DMS79 (cell line): ENCODE data around the gene RCE1.
A peak's percentile ranks its signal among the peaks of the same experiment; 100 is the strongest.
"Not testable (repeated sequence)": the region's sequence is repeated elsewhere in the genome, so short reads cannot be mapped to it uniquely, and the experiment has no call there.

Experiments used
- DNase-seq: peaks from one replicate; lab custom pipeline; 2025; lab: John Stamatoyannopoulos, UW

RCE1 gene

DNA sequence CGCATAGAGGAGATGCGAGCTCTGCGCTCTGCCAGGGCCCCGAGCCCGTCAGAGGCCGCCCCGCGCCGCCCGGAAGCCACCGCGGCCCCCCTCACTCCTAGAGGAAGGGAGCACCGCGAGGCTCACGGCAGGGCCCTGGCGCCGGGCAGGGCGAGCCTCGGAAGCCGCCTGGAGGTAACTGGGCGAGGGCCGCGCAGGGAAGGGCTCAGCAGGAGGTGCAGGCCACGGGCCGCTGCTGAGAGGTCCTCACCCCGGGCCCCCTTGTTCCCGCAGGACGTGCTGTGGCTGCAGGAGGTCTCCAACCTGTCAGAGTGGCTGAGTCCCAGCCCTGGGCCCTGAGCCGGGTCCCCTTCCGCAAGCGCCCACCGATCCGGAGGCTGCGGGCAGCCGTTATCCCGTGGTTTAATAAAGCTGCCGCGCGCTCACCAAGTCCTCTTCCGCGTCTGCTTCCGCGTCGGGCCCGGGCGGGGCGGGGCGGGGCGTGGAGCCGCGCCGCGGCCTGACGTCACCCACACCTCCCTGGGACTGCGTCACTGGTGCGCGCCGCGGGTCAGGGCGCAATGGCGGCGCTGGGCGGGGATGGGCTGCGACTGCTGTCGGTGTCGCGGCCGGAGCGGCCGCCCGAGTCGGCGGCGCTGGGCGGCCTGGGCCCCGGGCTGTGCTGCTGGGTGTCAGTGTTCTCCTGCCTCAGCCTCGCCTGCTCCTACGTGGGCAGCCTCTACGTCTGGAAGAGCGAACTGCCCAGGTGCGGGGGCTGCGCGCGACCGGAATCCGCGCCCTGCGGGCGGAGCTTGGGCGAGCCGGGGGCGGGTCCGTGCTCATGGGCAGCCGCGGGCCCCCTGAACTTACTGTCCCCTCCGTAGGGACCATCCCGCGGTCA lies at the start of gene RCE1:
RCE1 (plus strand) TSS at position 546 of the 880 bp plus-strand sequence; CDS start at position 561, 15 bp downstream.
- DNase-seq, result peak; percentile 65

- DNase-seq, result not testable (repeated sequence)
These were observed 43.4 kb upstream of the RCE1 start for GRCh38 chr11:66799815-66800214.

- no peak for DNase-seq
These were observed 42.4 kb upstream of the RCE1 start for GRCh38 chr11:66800720-66801428.

DNA sequence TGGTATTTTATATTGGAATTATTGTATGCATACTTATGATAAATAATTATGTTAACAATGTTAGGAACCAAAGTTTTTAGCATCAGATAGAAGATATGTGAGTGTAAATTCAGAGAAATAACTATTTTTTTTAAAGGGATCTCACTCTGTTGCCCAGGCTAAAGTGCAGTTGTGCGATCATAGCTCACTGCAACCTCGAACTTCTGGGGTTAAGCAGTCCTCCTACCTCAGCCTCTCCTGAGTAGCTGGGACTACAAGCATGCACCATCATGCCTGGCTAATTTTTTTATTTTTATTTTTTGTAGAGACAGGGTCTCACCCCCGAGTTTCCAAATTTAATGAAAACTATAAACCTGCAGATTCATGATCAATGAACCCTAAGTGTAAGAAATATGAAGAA lies 33.6 kb upstream of the RCE1 start:
- no peak for DNase-seq

DNA sequence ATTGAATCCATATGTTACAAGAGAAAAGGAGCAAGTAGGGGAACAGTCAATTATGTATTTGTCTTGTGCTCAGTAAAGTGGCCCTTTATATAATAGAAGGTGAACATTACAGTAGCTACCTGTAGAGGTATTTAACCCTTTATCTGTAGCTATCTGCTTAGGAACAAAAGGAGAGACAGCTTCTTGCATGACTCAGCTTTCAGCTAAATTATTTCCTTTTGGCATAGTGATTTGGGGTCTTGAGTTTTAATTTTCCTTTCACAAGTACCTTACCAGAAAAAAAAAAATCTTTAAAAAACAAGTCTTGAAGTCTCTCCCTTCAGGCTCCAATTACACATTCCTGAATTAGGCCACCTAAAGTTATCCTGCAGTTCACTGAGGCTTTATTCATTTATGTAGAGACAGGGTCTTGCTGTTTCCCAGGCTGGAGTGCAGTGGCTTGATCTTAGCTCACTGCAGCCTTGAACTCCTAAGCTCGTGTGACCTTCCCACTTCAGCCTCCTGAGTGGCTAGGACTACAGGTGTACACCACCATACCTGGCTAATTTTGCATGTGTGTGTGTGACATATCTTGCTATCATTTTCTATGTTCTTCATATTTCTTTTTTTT lies 32.6 kb upstream of the RCE1 start:
- DNase-seq, result no peak

GRCh38 chr11:66814678-66815077 lies 28.6 kb upstream of the RCE1 start:
- DNase-seq, result no peak

GRCh38 chr11:66815646-66816045 lies 27.6 kb upstream of the RCE1 start:
- DNase-seq, result no peak

DNA sequence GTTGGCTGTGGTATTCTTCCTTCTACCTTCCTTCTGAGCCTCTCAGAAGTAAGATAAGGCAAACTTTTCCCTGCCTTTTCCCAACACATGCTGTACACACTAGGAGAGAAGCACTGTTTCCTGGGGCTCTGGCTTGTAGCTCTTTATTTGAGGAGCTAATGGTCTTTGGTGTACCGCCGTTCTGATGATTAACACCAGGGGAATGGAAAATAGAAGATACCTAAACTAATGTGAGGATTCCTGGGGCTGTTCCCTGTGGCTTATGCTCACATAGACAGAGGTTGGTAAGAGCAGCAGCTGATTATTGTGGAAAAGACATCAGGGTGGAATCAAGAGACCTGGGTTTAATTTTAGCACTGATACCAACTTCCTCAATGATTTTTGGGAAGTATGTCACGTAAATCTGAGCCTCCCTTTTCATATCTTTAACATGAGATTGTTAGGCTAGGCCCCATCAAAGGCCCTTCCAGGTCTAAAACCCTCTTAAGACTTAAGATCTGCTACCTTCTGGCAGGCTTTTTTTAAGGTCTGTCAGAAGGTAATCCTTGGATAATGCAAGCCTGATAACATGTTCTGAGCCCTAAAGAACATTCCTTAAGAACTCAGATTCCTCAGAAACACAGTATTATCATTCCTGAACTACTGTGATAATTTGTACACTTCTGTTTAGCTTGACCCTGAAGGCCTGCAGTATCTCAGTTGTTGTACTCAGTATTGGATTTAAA lies 24.8 kb upstream of the RCE1 start:
- no peak for DNase-seq

DNA sequence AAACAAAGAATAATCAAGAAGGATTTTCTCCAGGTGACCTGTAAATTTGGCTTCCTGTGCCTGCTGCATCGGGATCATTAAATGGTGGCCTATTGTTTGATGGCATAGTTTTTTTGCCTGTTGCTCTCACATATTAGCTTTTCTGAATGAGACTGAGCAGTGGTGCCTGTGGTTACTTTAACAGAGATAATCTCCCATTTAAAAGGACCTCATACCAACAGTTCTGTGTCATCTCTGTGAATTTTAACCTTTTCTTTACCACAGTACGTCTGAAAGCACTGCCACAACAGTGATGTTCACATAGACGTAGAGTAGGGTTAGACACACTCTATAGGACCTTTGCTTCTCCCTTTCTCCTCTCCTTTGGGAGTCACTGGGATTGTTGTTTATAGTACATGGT lies 22.9 kb upstream of the RCE1 start:
- DNase-seq, result no peak

DNA sequence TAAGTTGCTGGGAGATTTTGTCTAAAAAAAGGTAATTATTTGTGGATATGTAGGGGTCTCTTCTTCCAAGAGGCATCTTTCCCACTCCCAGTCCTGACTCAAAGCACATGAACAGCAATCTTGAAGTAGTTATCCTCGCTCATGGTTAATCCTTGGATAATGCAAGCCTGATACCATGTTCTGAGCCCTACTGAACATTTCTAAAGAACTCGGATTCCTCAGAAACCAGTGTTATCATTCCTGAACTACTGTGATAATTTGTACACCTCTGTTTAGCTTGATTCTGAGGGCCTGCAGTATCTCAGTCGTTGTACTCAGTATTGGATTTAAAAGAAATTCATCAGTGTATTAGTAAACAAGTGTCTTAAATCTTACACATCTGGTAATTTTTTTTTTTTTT lies 22.3 kb upstream of the RCE1 start:
- DNase-seq, result no peak

GRCh38 chr11:66823700-66824099 lies 19.5 kb upstream of the RCE1 start:
- DNase-seq, result no peak

DNA sequence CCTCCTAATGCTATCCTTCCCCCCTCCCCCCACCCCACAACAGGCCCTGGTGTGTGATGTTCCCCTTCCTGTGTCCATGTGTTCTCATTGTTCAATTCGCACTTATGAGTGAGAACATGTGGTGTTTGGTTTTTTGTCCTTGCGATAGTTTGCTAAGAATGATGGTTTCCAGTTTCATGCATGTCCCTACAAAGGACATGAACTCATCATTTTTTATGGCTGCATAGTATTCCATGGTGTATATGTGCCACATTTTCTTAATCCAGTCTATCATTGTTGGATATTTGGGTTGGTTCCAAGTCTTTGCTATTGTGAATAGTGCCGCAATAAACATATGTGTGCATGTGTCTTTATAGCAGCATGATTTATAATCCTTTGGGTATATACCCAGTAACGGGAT lies 18.7 kb upstream of the RCE1 start:
- DNase-seq, result not testable (repeated sequence)

- no peak for DNase-seq
These were observed 8.7 kb upstream of the RCE1 start for GRCh38 chr11:66834539-66834845.

DNA sequence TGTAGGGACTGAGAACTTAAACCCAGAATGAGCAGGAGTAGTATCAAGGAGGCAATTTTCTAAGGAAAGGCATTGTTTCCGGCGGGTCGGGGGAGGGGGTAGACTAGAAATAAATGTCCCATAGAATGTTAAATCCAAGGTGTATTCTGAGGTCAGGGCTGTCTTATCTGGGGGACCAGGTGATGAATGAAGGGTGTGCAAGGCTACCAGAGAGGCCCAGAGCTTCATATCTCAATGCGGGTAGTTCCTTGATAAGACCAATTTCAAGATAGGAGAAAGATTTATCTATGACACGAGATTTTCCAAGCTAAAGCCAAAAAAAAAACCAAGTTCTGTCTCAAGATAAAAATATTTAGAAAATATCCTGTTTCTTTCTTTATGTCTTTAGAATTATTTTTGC lies 8.3 kb upstream of the RCE1 start:
- no peak for DNase-seq

DNA sequence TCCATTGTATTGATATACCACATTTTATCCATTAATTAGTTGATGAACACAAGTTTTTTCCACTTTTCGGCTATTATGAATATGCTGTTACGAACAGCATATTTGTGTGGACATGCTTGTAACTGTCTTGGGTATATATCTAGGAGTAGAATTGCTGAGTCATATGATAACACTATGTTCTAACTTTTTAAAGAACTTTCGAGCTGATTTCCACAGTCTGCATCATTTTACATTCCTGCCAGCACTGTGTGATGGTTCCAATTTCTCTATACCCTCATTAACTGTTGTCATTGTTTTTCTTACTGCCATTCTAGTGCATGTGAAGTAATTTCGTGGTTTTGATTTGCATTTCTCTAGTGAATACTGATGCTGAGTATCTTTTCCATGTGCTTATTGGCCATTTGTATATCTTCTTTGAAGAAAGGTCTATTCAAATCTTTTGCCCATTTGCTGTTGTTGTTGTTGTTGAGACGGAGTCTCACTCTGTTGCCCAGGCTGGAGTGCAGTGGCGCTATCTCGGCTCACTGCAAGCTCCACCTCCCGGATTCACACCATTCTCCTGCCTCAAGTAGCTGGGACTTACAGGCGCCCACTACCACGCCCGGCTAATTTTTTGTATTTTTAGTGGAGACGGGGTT lies 7.4 kb upstream of the RCE1 start:
- no peak for DNase-seq

GRCh38 chr11:66840317-66841091 lies 2.7 kb upstream of the RCE1 start:
- DNase-seq, result no peak

- DNase-seq, result no peak
These were observed 1.4 kb upstream of the RCE1 start for GRCh38 chr11:66841861-66842260.

GRCh38 chr11:66842501-66842895 lies 743 bp upstream of the RCE1 start:
- DNase-seq, result no peak

GRCh38 chr11:66843776-66844495 lies 695 bp downstream of the RCE1 start:
- DNase-seq, result no peak

- DNase-seq, result no peak
These were observed 1.4 kb downstream of the RCE1 start for GRCh38 chr11:66844496-66845142.
